Activated CD8-positive, alpha-beta memory T cell treated with anti-CD3 and anti-CD28 coated beads, Interleukin-2, amount 50 U/mL, for 24 hours (primary cell): ENCODE results near the gene FAM168B.

Experiments used
- DNase-seq: peaks from one replicate; pipeline ENCODE4 v3.0.0-alpha.2; 2020; ENCODE audit errors: extremely low read depth

FAM168B gene

GRCh38 chr2:131055169-131056065, 37.8 kb downstream of the FAM168B start:
- no peak for DNase-seq

DNA sequence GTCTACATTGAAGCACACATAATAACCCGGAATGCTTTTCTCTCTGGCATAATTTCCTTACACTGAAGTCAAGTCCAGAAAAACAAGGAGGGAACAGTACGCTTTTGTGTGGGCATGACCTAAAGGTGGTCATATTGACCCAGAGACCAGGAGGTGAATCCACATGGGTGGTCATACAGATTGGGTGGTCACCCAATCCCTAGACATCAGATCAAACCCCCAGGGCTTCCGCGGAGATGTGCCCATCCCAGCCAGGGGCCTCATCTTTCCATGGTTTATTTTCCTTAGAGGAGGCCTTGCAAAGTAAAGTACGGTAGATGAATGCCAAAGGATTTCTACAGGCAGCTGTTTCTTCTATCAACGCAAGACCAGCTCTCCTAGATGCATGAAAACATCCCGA, 38.8 kb downstream of the FAM168B start:
- no peak for DNase-seq

DNA sequence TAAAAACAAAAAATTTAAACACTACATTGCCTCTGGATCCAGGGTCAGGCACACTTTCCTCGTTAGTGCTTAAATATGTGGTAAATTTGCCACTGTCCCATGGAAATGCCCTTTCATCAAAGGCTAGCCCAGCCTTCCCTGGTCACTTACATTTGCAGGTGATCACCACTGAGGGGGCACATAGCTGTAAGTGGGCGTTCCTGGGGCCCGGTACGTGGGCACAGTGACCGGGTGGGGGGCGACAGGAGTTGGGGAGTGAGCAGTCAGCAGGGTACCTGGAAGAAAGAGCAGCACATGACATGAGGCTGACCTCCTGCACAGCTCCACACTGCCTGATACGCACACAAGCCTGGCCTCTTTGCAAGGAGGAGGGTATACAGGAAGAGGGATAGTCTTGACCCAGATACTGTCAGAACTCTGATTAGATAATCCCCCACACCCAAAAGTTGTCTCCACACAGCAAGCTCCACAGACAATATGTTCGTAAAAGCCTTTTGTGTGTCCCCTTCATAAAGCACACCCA, 40.5 kb downstream of the FAM168B start:
- DNase-seq, result no peak

DNA sequence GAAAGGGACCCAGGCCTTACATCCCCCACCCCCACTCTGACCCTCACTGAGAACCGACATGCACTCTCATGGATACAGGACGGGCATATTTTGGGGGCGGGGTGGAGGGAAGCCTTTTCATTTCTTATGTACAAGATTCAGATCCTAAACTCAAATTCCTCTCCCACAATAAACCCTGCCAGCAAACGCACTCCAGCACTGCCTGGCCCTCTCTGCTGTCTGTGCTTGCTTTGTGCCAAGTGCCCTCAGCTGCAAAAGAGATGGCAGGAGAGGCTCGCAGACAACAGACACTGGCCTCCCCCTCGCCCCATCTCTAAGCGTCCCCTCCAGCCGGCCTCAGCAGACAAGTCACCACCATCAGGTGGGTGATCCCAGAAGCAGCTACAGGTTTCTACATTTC, 42.4 kb downstream of the FAM168B start:
- DNase-seq, result no peak

GRCh38 chr2:131049150-131049718, 44.0 kb downstream of the FAM168B start:
- no peak for DNase-seq

DNA sequence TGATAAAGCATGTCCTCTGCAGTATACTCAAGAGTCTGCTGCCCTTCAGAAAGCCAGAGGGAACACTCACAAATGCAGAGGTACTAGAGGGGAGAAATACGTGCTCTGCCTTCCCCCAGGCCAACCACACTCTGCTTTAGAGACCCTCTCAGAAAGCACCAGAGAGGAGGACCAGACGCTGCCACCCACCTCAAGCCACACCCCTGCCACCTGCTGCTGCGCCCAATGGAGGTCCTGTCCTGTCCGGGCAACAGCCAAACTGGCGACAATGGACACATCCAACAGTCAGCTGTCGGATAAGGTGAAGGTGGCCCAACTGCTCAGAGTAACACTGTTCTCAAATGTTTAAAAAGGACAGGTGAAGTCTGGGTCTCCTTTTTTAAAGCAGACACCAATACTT, 44.6 kb downstream of the FAM168B start:
- DNase-seq, result no peak

GRCh38 chr2:131047920-131048560, 45.2 kb downstream of the FAM168B start:
- no peak for DNase-seq

DNA sequence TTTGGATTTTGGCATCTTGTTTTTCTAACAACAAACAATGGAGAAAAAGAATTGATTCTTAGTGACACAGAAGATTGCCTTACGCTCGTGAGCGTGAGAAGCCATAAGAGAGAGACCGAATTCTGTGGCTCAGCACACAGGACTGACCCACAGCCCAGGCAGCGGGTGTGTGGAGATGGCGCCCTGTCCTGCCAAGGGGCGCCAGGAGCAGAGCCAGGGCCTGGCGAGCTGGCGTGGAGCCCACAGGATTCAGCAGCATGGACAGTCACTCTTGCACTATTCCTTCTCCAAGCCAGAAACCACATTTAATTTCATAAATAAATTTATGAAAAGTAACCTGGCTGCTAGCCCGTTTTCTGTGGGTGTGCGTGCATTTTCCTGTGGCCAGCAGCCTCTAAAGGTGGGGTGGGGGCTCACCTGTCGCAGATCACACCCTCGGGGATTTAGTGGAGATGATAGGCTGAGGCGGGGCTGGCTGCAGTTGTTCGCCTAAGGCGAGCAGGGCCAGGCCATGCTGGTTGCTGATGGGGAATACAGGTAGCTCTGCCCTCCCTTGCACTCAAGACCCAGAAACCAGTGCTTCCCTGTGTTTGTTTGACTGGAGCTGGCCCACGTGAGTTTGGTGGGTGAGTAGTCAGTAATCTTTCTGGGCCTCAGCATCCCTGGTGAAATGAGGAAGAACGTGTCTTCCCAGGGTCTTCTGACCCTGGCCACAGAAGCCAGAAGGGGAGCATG, 46.2 kb downstream of the FAM168B start:
- DNase-seq, result no peak

GRCh38 chr2:131046028-131046917, 47.0 kb downstream of the FAM168B start:
- DNase-seq, result no peak

DNA sequence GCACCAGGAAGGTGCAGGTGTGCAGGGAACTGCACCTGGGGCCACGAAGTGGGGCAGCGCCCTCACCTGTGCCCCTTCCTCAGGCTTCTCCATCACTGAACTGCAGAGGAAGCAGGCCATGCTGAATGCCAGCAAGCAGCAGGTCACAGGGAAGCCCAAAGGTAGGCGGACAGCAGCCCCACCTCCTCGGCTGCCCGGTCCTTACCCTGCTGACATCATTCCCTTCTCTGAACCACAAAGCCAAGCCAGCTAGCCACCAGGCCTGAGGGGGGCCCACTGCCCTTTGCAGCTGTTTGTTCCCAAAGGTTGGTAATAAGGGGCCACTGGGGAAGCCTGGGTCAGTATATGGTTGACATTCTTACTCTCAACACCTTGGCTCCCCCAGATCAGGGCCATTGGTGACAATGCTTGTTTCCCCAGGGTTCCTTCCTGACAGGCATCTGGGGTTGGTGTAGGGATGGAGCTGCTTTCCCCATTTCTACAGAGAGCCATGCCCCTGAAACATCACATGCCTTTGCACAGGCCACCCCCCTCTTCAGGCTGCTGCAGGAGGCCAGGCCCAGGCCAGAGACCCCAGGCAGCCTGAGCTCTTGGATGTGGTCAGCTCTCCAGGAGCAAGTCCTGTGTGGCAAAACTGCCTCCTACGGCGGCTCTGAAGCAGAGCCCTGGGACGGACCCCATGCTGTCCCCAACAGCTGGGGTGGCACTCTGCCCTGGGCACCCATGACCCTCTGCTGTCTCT, 47.8 kb downstream of the FAM168B start:
- no peak for DNase-seq

GRCh38 chr2:131044757-131045150, 48.5 kb downstream of the FAM168B start:
- DNase-seq, result no peak

DNA sequence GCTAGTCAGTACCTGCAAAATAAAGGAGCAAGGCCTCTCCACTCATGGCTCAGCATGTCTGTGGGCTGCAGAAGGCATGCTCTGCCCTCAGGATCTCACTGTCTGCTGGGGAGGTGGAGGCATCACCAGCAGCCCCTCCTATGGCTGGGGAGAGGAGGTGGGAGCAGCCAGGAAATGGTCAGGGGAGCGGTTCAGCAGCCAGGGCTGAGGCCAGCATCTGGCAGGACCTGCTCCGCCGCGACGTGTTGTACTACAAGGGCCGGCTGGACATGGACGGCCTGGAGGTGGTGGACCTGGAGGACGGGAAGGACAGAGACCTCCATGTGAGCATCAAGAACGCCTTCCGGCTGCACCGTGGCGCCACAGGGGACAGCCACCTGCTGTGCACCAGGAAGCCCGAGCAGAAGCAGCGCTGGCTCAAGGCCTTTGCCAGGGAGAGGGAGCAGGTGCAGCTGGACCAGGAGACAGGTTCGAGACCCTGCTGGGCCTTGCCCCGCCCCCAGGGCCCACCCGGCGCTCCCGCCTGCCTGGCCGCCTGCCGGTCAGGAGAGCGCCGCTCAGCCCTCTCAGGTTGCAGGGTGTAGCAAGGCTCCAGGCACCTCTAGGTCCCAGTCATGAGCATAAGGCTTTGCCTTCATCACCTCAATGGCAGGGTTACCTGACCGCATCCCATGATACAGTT, 49.0 kb downstream of the FAM168B start:
- no peak for DNase-seq

GRCh38 chr2:131043199-131044074, 49.8 kb downstream of the FAM168B start:
- DNase-seq, result no peak

DNA sequence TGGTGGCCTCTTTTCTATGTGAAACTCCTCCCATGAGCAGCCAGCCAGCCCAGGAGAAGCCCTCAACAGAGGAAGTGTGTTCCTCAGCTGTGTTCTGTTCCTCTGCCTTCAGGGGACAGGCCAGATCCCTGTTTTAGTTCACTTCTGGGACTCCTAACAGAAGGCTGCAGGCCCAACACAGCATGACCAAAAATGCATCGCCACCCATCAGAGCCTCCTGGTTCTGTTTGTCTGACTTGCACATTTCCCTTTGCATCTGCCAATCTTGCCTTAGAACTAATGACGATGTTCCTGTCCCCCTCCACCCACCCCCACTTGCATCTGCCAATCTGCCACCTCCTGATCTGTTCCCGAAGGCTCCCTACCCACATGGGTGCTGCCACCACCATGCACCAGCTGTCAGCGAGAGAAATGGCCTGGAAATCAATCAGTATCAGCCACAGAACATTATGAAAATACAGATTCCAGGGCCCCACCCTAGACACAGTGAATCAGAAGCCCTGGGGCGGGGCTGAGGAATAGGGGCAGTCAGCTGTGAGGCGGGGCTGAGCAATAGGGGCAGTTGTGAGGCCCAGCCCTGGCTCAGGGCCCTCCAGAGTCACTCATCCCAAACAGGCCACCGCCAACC, 51.0 kb downstream of the FAM168B start:
- no peak for DNase-seq

- no peak for DNase-seq
These were observed 51.7 kb downstream of the FAM168B start for GRCh38 chr2:131041402-131042147.

GRCh38 chr2:131040661-131041401, 52.4 kb downstream of the FAM168B start:
- no peak for DNase-seq
